GM18909 (cell line): ENCODE measurements around the gene ATG4A.

ENCODE experiments used
- ATAC-seq: cut with Tn5 transposase; IDR thresholded peaks from one replicate; pipeline ENCODE4 v1.9.1; 2021; ENCODE audit warnings: mild to moderate bottlenecking; ENCODE audit not compliant: unreplicated experiment, poor library complexity

The ATG4A gene

GRCh38 chrX:108117988-108118387, 26.4 kb downstream of the ATG4A start:
- no peak for ATAC-seq

GRCh38 chrX:108121291-108121690, 29.7 kb downstream of the ATG4A start:
- ATAC-seq: no peak

- no peak for ATAC-seq
Measured at GRCh38 chrX:108122748-108123147, 31.2 kb downstream of the ATG4A start.

- no peak for ATAC-seq
Measured at GRCh38 chrX:108123591-108124366, 32.2 kb downstream of the ATG4A start.

GRCh38 chrX:108126661-108127060, 35.1 kb downstream of the ATG4A start:
- no peak for ATAC-seq

GRCh38 chrX:108127152-108127551, 35.6 kb downstream of the ATG4A start:
- no peak for ATAC-seq

GRCh38 chrX:108130889-108131288, 39.3 kb downstream of the ATG4A start:
- no peak for ATAC-seq

- no peak for ATAC-seq
Measured at GRCh38 chrX:108131471-108131870, 39.9 kb downstream of the ATG4A start.

- no peak for ATAC-seq
Measured at GRCh38 chrX:108132034-108132433, 40.5 kb downstream of the ATG4A start.

GRCh38 chrX:108132876-108133275, 41.3 kb downstream of the ATG4A start:
- no peak for ATAC-seq

- no peak for ATAC-seq
Measured at GRCh38 chrX:108134724-108135123, 43.1 kb downstream of the ATG4A start.

- no peak for ATAC-seq
Measured at GRCh38 chrX:108138814-108139702, 47.5 kb downstream of the ATG4A start.

- ATAC-seq: peak; percentile 78
Measured at GRCh38 chrX:108148524-108148923, 56.9 kb downstream of the ATG4A start.

GRCh38 chrX:108156082-108156481, 64.5 kb downstream of the ATG4A start:
- ATAC-seq: no peak

- no peak for ATAC-seq
Measured at GRCh38 chrX:108156934-108157466, 65.4 kb downstream of the ATG4A start.

GRCh38 chrX:108157628-108158027, 66.0 kb downstream of the ATG4A start:
- ATAC-seq: no peak

- no peak for ATAC-seq
Measured at GRCh38 chrX:108159028-108159670, 67.6 kb downstream of the ATG4A start.

GRCh38 chrX:108160309-108160708, 68.7 kb downstream of the ATG4A start:
- ATAC-seq: no peak

- no peak for ATAC-seq
Measured at GRCh38 chrX:108162265-108162664, 70.7 kb downstream of the ATG4A start.

GRCh38 chrX:108163333-108164082, 71.9 kb downstream of the ATG4A start:
- ATAC-seq: no peak
